D721Med (cell line): ENCODE results near the gene SH3GL2.

Experiments used
- DNase-seq: peaks from one replicate; pipeline ENCODE4 v3.0.0; 2011; ENCODE audit warnings: low spot score; ENCODE audit not compliant: insufficient read length
- FAIRE-seq: peaks from 2 replicates; lab custom pipeline; 2011; peaks lifted over from hg19 to GRCh38; lab: Jason Lieb, UNC
- CTCF ChIP-seq: IDR thresholded peaks from 2 replicates; pipeline ENCODE4 v1.5.1; 2012; ENCODE audit warnings: mild to moderate bottlenecking, control low read depth; ENCODE audit not compliant: insufficient read depth; ENCODE audit errors: missing control alignments

Gene SH3GL2

GRCh38 chr9:17810728-17811571 is 232.1 kb downstream of the SH3GL2 start:
- DNase-seq (no peak), FAIRE-seq (no peak)
- TF ChIP-seq CTCF = peak; percentile 93

- FAIRE-seq (no peak), DNase-seq (no peak)
- TF ChIP-seq CTCF = no peak
These were observed 234.9 kb downstream of the SH3GL2 start for GRCh38 chr9:17813798-17814197.

- no peak for TF ChIP-seq CTCF
- FAIRE-seq (no peak), DNase-seq (no peak)
These were observed 237.7 kb downstream of the SH3GL2 start for GRCh38 chr9:17816431-17817027.

GRCh38 chr9:17824191-17824590 is 245.3 kb downstream of the SH3GL2 start:
- FAIRE-seq = no peak
- TF ChIP-seq CTCF = peak; percentile 20
- no peak for DNase-seq

GRCh38 chr9:17824616-17825264 is 245.9 kb downstream of the SH3GL2 start:
- no peak for TF ChIP-seq CTCF
- DNase-seq (no peak), FAIRE-seq (no peak)

GRCh38 chr9:17825265-17825659 is 246.4 kb downstream of the SH3GL2 start:
- no peak for DNase-seq
- no peak for FAIRE-seq
- no peak for TF ChIP-seq CTCF
